Right atrium auricular region (tissue), 2 donors: ENCODE data around the gene NAPB. TPM values are rescaled to one million over a fixed set of nuclear protein-coding genes. Genes with fewer than 3 reads are reported as not detected.

Experiments used
- DNase-seq: peaks from one replicate; pipeline ENCODE4 v3.0.0-alpha.2; 2019; ENCODE audit warnings: low spot score
- H3K27ac ChIP-seq, 2 donors: fragments of 200-600 bp; sonication (generic); 1 replicate in 1 of 2; 2 replicates in 1 of 2; pipeline ENCODE4 v1.5.1; 2016 to 2019
- H3K27me3 ChIP-seq, 2 donors: fragments of 200-600 bp; sonication (generic); one replicate each; pipeline versions ENCODE4 v1.5.1 to v1.6.0; 2017 to 2019
- H3K36me3 ChIP-seq: fragments of 200-600 bp; sonication (generic); one replicate; pipeline ENCODE4 v1.5.1; 2016
- H3K4me1 ChIP-seq, 2 donors: fragments of 200-600 bp; sonication (generic); one replicate each; pipeline versions ENCODE4 v1.5.1 to v1.6.0; 2017 to 2019
- H3K4me3 ChIP-seq, 2 donors: fragments of 200-600 bp; sonication (generic); 1 replicate in 1 of 2; 2 replicates in 1 of 2; pipeline ENCODE4 v1.5.1; 2017 to 2019; ENCODE audit warnings: mild to moderate bottlenecking in 1 of 2, moderate library complexity in 1 of 2
- H3K9me3 ChIP-seq, 2 donors: fragments of 200-600 bp; sonication (generic); one replicate each; pipeline ENCODE4 v1.5.1; 2019
- CTCF ChIP-seq, 2 donors: fragments of 200-600 bp; sonication (generic); IDR thresholded peaks; one replicate each; pipeline ENCODE4 v1.5.1; 2019; ENCODE audit warnings: antibody characterized with exemption in 2 of 2
- total RNA-seq, 2 donors: library from RNA; depleted of rRNA; stranded (reverse); fragments of >200 nt; gene quantifications; one replicate each; pipeline ENCODE4 v1.1.0, GENCODE V29; 2016

NAPB gene
- total RNA-seq, 2 donors from 2014 or later, result 4.8 to 5.1 TPM

DNA sequence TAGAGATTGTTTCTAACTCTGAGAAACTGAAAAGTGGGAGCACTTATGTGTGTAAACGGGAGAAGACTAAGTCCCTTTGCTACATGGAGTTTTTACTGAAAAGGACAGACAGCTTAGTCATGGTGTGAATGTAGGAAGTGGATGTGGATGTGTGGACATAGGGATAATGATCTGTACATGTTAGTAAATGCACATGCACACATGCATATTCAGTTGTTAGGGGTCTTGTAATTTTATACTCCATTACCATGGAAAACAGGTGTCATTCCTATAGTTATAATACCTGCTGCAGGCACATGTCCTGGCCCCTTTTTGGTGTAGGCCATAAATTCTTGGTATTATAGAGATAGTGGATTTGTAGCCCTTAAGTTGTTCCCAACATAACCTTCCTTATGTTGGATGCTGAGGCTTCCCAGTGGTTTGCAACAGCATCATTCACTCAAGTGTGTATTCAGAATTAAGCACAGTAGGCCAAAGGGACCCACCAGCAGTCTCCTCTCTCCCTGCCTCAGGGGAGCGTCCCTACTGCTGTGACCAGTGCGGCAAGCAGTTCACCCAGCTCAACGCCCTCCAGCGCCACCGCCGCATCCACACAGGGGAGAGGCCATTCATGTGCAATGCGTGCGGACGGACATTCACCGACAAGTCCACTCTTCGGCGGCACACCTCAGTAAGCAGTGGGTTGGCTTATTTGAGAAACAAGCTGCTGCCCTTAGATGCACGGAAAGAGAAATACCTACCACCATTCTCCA, 52.0 kb downstream of the NAPB start:
- no peak for DNase-seq
- H3K27ac ChIP-seq, result no peak overlapping the region
- TF ChIP-seq CTCF (IDR thresholded peaks at IDR 0.05), result no peak
- H3K27me3 ChIP-seq, result no peaks in the 10 kb centered on the region
- H3K4me3 ChIP-seq, result no peak overlapping the region
- H3K4me1 ChIP-seq, result peaks cover 0 to 29% of the 10 kb centered on the region in 2 donors
- peaks cover 74% of the 10 kb centered on the region for H3K36me3 ChIP-seq
- no peaks in the 10 kb centered on the region for H3K9me3 ChIP-seq

- TF ChIP-seq CTCF (IDR thresholded peaks at IDR 0.05), result no peak
- H3K4me3 ChIP-seq, result no peak overlapping the region
- H3K27me3 ChIP-seq, result no peaks in the 10 kb centered on the region
- H3K27ac ChIP-seq, result no peak overlapping the region
- peaks cover 0 to 34% of the 10 kb centered on the region in 2 donors for H3K4me1 ChIP-seq
- DNase-seq, result no peak
- H3K36me3 ChIP-seq, result peaks cover 67% of the 10 kb centered on the region
- no peaks in the 10 kb centered on the region for H3K9me3 ChIP-seq
Observed at GRCh38 chr20:23368316-23369071, 52.8 kb downstream of the NAPB start.

GRCh38 chr20:23367770-23368169, 53.5 kb downstream of the NAPB start:
- no peak for TF ChIP-seq CTCF (IDR thresholded peaks at IDR 0.05)
- Histone ChIP-seq H3K36me3 (peaks cover 60% of the 10 kb centered on the region), H3K9me3 (no peaks in the 10 kb centered on the region), H3K27me3 (no peaks in the 10 kb centered on the region), H3K27ac (no peak overlapping the region), H3K4me3 (no peak overlapping the region), H3K4me1 (peaks cover 0 to 42% of the 10 kb centered on the region in 2 donors)
- no peak for DNase-seq

- no peak for TF ChIP-seq CTCF (IDR thresholded peaks at IDR 0.05)
- peaks cover 48% of the 10 kb centered on the region for H3K36me3 ChIP-seq
- H3K27ac ChIP-seq, result no peak overlapping the region
- H3K27me3 ChIP-seq, result no peaks in the 10 kb centered on the region
- no peak overlapping the region for H3K4me3 ChIP-seq
- H3K9me3 ChIP-seq, result no peaks in the 10 kb centered on the region
- no peak for DNase-seq
- H3K4me1 ChIP-seq, result peaks cover 0 to 44% of the 10 kb centered on the region in 2 donors
Observed at GRCh38 chr20:23366384-23366783, 54.9 kb downstream of the NAPB start.

GRCh38 chr20:23365390-23366165, 55.7 kb downstream of the NAPB start:
- H3K36me3 ChIP-seq, result peaks cover 40% of the 10 kb centered on the region
- H3K9me3 ChIP-seq, result no peaks in the 10 kb centered on the region
- H3K4me3 ChIP-seq, result no peak overlapping the region
- H3K27me3 ChIP-seq, result no peaks in the 10 kb centered on the region
- H3K27ac ChIP-seq, result no peak overlapping the region
- no peak for TF ChIP-seq CTCF (IDR thresholded peaks at IDR 0.05)
- no peak for DNase-seq
- peaks cover 0 to 52% of the 10 kb centered on the region in 2 donors for H3K4me1 ChIP-seq
